Measurements from ENCODE around the gene SLC2A6.

The SLC2A6 gene, protein sequence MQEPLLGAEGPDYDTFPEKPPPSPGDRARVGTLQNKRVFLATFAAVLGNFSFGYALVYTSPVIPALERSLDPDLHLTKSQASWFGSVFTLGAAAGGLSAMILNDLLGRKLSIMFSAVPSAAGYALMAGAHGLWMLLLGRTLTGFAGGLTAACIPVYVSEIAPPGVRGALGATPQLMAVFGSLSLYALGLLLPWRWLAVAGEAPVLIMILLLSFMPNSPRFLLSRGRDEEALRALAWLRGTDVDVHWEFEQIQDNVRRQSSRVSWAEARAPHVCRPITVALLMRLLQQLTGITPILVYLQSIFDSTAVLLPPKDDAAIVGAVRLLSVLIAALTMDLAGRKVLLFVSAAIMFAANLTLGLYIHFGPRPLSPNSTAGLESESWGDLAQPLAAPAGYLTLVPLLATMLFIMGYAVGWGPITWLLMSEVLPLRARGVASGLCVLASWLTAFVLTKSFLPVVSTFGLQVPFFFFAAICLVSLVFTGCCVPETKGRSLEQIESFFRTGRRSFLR

DNA sequence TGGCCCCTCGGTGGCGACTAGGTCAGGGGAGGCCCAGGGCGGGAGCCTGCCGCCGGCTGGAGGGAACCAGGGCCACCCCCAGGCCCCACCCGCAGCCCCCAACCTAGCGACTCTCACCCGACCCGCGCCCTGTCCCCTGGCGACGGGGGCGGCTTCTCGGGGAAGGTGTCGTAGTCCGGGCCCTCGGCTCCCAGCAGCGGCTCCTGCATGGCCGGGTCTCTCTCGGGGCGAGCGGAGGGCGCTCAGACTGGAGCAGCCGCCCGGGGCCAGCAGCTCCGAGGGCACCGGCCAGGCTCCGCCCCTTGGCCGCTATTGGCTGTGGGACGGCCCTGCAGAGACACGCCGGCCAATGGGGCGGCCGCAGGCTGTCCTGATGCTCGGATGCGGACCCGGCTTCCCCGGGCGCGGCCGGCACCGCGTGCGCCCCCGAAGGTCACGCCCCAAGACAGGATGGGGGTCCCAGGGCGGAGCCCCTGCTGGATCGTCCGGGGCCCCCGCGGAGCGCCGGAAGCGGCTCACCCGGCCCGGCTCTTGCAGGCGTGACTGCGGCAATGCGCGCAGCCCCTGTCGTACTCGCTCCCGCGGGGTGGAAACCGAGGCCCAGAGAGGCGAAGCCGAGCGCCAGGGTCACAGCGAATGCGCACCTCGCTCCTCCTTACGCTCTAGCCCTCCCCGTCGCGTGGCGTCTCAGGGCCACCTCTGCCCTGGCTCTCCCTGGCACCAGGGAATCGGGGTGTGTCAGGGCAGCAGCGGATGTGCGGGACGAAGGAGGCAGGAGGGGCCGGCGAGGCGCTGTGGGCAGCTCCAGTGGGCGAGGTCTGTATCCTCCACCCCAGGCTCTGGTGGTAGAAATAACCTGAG lies at the start of gene SLC2A6:
TSS of gene SLC2A6 (minus strand) at position 249 of the 861 bp plus-strand sequence. CDS start at position 209, 40 bp downstream.
- DNase-seq: no peak

DNA sequence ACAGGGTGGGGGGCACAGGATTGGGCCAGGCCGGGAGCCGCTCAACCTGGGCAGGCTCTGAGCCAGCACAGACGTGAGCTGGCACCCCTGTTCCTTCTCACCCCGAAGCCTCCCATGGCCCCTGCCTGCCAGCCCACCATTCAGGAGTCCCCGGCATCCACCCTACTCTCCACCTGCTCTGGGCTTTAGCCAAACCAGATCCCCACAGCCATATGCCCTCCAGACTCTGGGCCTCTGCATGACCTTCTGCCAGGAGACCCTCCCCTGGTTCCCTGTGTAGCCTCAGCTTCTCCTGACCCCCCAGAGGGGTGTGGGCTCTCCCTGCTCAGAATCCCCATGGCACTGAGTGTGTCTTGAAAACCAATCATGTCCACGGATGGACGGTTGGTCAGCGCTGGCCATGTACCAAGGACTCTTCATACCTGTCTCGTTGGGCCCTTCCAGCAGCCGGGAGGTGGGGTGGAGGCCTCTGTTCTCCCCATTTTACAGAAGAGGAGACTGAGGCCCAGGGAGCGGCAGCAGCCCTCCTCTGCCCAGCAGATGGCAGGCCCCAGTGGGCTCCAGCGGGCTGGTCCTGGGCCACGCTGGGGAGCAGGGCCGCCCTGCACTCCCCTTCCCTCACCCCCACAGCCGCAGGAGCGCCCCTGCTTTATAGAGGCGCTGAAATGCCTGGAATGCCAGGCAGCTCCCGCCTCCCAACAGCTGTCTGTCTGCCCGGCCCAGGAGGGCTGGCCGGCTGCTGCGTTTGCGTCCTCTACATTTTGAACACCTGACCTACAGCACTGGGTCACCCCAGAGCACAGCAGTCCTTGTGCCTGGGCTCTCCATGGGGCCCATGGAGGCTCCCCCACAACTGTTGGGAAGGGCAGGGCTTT lies 49.3 kb upstream of the SLC2A6 start:
- no peak for DNase-seq

DNA sequence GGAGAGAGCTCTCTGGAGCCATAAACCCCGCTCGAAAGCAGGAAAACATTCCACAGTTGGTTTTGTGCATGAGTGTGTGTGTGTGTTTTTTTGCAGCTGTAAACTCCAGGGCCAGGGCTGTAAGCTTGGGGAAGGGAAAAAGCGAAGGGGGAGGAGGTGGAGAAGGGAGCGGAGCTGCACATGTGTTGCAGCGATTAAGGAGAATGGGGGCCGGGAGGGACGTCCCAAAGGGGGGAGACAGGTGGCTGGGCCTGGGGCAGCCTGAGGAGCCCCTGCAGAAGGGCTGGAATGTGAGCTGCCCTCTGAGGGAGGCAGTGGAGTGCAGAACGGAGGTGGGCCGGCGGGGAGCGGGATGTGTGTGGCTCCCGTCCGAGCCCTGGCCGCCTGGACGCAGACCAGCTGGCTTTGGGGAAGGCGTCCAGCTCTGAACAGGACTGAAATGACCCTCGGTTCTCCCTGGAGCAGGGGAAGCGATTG lies 48.6 kb upstream of the SLC2A6 start:
- DNase-seq: no peak

DNA sequence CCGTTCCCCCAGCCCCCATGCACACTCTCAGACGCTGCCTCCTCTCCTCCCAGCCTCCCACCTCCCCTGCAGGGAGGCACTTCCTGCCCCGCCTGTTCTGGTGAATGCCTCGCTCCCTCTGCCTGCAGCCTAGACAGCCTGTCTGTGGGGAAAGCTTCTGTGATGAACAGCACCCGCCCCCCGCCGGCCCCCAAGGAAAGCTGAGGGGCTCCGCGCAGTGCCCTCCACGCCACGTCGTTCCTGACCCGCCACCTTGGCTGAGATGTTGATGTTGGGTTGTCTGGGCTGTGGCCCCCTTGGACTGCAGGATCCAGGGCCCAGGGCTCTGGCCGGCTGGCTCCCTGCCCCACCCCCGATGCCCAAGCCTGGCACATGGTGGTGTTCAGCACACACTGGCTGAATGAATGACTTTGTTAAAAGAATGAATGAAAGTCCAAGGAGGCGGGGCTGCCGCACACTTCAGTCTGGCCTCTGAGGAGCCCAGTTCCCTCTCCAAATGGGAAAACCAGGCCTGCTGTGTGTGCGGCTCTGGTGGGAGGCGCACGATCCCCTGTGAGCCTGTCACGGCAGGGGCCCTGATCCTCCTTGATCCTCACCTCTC lies 47.9 kb upstream of the SLC2A6 start:
- no peak for DNase-seq

DNA sequence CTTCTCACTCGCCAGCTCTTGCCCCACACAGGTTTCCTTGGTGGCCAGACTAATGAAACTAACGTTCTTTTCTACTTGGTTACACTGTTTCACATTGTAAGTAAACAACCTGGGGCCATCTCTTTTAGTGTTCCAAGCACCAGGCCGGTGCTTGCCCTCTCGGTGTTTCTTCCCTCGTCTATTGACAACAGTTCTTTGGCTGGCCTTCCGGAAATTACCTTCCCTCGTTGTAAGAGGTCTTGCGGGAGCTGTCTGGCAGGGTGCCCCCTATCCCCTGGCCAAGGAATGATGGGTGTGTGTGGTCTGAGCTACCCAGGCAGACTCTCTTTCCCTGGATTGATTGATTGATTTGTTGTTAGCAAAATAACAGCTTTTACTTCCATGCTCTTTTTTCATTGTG lies 46.8 kb upstream of the SLC2A6 start:
- DNase-seq: no peak

DNA sequence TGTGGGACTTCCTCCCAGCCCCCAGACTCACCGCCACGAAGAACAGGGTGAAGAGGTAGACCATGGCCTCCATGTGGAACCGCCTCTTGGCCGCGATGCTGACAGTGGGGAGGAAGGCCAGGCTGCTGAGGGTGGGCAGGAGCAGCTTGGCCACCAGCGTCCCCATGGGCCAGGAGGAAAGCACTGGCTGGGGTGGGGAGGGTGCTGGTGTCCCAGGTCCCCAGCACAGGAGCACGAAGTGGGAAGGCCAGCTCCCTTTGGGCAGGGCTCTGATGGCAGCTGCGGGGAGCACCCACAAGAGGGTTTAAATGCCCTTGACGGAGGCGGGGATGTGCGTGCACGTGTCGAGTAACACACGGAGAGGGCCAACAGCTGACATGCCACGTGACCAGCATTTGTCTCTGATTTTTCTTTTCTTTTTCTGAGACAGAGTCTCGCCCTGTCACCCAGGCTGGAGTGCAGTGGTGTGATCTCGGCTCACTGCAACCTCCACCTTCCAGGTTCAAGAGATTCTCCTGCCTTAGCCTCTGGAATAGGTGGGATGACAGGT lies 45.9 kb upstream of the SLC2A6 start, which contains the start of gene MYMK:
TSS of gene MYMK (minus strand) at position 281 of the 550 bp plus-strand sequence. CDS start at position 166, 115 bp downstream.
- DNase-seq: no peak

DNA sequence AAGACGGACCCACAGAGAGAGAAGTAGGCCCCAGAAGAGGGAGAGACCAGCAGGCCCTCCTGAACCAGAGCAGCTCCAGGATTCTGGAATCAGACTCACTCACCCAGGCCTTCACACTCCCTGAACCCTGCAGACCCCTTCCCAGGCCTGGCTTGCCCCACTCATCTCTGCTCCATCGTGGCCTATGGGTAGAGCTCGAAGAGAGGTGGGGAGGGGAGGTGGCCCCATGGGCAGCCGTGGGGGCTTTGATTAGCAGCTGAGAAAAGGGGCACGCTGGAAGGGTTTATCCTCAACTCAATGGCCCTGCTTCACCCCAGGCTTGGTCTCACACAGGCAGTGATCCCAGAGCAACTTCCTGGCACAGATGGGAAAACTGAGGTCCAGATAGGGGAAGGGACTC lies 45.2 kb upstream of the SLC2A6 start:
- DNase-seq: no peak

DNA sequence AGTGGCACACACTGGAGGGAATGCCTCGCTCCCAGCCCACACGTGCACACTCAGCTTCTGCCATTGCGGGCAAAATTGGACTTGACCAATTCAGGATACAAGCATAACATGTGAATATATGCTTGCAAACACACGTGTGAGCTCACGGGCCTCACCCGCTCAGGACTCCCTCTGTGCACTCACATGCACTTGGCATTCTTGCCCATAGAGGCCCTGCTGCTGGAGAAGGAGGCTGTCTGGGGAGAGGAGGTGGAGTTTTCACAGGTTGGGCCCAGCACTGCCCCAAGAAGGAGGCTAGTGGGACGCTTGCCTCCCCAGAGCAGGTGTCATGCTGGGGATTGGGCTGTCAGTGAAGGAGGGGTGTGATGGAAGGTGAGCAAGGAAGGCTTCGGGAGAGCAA lies 44.2 kb upstream of the SLC2A6 start:
- no peak for DNase-seq

DNA sequence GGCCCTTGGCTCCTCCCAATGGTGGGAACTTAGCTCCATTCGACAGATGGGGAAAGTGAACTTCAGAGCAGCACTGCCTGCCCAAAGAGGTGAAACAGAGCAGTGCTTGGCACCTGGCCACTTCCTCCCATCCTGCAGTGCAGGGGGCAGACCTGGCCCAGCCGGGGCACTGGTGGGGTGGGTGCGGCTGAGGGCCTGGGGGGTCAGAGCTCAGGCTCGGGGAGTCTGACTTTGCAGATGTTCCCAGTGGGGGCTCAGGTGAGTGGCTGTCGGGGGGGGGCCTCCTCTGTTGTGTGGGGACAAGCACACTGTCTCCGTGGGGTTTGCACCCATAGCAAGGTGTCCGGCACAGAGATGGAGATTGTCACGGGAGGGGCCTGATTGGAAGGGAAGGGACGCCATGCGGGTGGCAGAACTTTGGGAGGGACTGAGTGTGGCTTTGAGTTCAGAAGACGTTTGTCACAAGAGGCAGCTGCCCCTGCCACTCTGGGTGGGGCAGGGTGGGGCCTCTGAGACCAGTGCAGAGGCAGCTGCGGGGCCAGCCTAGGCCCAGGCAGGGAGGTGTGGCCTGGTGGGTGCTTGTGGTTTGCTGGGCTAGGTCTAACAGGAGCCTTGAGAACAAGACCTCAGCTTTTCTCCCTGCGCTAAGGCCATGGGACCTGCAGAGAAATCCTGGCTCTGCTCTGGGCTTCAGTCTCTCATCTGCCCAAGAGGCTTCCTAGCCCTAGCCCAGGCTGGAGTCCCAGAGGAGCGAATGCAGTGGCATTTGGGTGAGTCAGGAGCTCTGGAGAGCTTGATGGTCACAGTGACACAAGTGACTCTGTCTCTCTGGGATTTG lies 43.4 kb upstream of the SLC2A6 start:
- no peak for DNase-seq

DNA sequence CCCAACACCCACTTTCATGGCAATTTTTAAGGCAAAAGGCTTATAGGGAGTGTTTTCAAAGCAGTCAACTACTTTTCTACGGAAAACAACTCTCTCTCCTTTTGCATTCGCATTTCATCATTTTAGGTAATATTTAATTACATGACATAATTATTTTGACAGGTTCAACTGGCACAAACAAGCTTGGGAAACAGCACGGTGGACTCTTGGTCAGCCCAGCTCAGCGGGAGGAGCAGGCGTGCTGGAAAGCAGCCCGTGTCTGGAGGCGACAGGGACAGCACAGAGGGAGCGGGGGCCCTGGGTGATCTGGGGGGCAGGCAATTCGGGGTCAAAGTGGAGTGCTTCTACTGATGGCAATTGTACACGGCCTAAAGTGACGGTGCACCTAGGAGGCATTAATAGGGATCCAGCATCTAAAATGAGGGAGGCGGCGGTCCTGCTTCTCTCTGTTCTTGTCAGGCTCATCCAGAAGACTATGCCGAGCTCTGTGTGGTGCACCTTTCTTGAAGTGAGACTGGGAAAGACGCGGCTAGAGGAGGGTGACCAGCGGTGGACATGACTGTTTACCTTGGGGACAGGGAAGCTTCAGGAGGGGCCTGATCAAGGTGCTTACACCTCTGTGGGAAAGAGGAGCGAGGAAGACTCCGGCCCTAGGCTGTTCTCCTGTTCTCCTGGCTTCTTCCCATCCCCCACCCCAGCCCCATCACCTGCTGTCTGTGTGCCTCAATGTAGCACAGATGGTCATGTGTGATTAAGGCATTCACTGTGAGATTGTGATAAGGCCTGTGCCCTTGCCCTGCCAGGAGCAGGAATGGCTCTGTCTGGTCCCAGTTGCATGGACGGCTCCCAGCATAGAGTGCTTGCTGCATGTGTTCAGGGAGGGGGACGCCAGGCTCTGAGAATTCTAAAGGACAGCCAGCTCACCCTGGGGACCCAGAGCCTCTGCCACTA lies 42.5 kb upstream of the SLC2A6 start:
- DNase-seq: no peak

DNA sequence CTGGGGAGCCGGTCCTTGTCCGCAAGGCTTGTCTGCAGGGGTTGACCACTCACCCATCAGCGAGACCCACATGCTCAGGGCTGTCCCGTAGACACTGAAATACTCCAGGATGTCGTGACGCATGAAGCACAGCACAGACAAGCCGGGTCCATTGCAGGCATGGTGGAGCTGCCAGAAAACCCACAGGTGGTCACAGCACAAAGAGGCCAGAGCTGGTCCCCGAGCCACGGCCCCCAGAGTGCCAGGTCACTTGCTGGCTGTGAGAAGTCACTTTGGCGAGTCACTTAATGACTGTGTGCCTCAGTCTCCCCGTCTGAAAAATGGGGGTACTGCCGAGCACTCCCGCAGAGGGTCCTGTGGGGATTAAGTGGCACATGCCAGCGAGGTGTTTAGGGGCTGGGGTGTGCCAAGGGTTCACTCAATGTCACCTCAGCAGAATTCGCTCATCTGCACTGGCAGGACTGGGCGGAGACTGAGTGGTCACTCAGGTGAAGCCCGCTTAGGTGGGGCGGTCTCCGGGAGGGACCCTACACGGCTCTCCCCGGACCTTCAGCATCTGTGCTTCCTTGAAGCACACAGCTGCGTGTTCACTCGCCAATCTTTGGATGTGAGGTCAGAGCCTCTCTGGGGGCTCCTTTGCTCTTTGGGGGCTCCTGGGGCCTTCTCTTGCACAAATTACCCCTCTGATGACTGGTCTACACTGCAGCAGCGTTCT lies 41.4 kb upstream of the SLC2A6 start:
- no peak for DNase-seq

DNA sequence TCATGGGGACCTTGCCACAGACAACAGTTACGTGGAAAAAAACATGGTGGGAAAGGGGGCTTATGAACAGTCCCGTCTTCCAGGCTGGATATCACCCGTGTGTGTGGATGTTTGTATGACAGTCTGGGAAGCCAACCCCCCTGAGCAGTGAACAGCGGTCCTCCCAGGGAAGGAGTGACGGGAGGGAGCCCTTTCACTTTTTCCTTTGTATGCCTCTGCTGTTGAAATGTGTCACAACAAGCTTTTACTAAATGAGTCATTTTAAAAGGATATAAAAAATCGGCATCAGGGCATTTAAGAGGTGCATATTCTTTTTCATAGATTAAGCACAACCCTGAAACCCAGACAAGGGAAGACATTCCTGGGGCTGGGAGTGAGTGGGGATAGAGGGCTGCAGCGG lies 40.8 kb upstream of the SLC2A6 start:
- no peak for DNase-seq

DNA sequence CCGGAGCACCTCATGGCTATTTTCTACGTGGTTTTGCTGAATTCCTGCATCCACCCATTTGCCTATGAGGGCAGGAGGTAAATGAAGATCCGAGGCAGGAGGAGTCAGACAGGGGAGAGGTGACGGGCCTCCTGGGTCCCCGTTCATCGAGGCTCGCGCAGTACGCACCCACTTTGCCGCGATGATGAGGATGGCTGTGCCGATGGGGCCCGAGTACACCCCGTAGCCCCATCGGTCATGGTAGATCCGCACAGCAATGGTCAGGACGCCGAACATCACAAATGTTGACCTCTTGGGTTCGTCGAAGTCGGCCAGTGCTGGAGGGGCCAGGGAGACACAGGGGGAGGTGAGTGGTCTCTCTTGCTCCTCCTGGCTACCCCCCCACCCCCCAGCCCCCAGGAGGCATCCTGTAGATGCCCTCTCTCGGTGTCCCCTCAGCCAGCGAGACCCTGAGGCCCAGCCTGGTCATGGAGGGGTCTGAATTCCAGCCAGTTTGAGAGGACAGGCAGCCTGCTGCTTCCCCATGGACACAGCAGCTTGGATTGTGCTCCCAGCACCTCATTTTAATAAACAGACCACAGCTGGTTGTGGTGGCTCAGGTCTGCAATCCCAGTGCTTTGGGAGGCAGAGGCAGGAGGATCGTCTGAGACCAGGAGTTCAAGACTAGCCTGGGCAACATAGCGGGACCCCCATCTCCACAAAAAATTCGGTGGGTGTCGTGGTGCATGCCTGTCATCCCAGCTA lies 40.0 kb upstream of the SLC2A6 start:
- DNase-seq: no peak

DNA sequence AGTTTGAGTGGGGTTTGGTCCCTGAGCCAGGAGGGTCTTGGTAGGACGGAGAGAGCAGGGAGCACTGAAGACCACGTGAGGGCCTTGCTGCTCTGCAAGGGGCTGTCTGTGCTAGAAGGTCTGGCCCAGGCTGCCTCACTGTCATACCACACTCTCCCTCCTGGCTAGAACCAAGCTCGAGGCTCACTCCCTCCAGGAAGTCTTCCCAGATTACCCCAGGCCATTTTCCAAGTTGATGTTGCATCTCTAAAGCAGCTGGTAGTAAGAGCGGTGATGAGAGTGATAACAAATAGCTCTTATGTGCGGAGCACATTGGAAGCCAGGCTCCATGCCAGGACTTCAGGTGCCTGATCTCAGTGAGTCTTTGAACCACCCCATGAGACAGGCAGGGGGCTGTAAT lies 39.3 kb upstream of the SLC2A6 start:
- no peak for DNase-seq

DNA sequence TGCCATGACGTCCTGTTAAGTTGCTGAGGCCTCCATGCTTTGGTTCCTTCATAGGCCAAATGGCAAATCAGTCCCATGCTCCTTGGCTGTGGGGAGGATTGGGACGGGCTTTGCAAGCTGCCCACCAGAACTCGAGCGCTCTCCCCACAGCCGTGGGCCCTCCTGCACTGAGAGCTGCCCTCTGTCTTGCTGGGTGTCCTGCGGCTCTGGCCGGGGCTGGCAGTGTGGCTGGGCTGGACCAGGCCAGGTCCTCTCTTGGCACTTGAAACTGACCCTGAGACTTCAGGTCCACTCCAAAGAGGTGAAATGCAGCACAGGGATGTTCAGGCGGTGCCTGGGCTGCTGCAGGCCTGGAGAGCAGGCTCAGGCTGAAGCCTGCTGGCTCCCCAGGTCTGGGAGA lies 38.8 kb upstream of the SLC2A6 start:
- no peak for DNase-seq

DNA sequence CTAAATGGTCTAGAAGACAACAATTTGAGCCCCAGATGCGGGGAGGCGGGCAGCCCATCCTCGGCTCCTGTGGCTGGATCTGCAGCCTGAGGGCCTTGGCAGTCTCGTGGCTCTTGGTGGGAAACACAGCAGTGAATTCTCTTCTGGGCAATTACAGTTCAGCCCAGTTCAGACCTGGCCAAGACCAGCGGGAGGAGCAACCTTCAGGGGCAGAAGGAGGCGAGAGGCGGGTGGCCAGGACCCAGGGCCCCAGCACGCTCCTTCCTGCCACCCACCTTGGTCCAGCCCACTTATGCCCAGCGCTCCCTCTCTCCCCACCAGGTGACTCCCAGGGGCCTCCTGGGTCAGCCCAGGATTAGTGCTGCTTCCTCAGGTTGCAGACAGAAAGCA lies 38.1 kb upstream of the SLC2A6 start:
- DNase-seq: no peak

DNA sequence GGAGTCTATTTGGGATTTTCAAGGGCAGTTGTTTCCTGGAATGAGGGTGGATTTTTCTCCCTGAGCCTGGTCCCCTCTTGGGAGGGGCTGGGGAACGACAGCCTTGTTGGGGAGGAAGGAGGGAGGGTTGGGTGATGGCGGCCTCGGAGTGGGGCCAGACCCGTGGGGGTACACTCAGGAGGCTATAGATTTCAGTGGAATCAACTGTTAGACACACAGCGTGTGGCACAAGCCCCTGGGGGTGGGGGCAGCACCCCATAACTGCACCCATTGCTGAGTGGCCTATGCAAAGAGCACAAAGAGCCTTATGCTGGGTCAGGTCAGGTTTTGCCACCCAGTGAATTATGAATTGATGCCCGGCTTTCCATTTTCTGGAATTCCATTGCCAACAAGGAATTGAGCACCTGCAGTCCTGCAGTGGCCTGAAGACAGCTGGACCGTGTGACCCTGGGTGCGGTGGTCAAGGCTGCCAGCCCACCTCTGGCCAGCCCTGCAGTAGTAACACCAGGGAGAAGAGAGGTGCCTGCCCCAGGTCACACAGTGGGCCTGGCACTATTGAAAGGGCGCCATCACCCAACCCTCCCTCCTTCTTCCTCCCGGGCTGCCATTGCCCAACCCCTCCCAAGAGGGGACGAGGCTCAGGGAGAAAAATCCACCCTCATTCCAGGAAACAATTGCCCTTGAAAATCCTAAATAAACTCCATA lies 37.5 kb upstream of the SLC2A6 start:
- DNase-seq: no peak

All from SIG-M5 (cell line).